K562 (cell line): ENCODE measurements around the gene RBBP4. TPM values are rescaled to one million over a fixed set of nuclear protein-coding genes. Genes with fewer than 3 reads are reported as not detected.
A peak's percentile ranks its signal among the peaks of the same experiment; 100 is the strongest.

Experiments
- ATF1 ChIP-seq, 2 experiments: fragments of 450-650 bp in 1 of 2; IDR thresholded peaks; 2 replicates each; pipeline ENCODE4 v1.6.1; 2016; ENCODE audit warnings: missing compliant biosample characterization in 1 of 2, missing genetic modification characterization in 1 of 2
- ATF7 ChIP-seq: fragments of 450-650 bp; IDR thresholded peaks from 2 replicates; pipeline ENCODE4 v1.7.1; 2014; ENCODE audit warnings: mild to moderate bottlenecking, moderate library complexity
- FOXJ3 ChIP-seq: sonication (generic); formaldehyde crosslinking; IDR thresholded peaks from 2 replicates; pipeline ENCODE4 v1.4.0; 2020; ENCODE audit warnings: mild to moderate bottlenecking, missing genetic modification reagents
- JUND ChIP-seq, 2 experiments: IDR thresholded peaks; 2 replicates in 1 of 2; 3 replicates in 1 of 2; pipeline ENCODE4 v1.6.1; 2011; ENCODE audit warnings: borderline replicate concordance in 2 of 2, low read depth in 2 of 2, low read length in 2 of 2, improper control_type of control experiment in 1 of 2, missing biosample characterization in 1 of 2, missing genetic modification characterization in 1 of 2, missing genetic modification reagents in 1 of 2
- STAG1 ChIP-seq: sonication (generic); formaldehyde crosslinking; IDR thresholded peaks from 2 replicates; pipeline ENCODE4 v1.5.0; 2020; ENCODE audit warnings: missing genetic modification reagents, borderline replicate concordance
- TAF15 ChIP-seq: fragments of 200-400 bp; formaldehyde crosslinking; IDR thresholded peaks from 2 replicates; pipeline ENCODE4 v1.6.1; 2017; ENCODE audit warnings: mild to moderate bottlenecking, low read depth, low read length, moderate library complexity
- XRCC4 ChIP-seq: IDR thresholded peaks from one replicate; pipeline ENCODE4 v1.6.1; 2011; ENCODE audit not compliant: insufficient read depth, insufficient read length; ENCODE audit errors: extremely low read depth
- ZNF512 ChIP-seq: IDR thresholded peaks from 2 replicates; pipeline ENCODE4 v1.6.1; 2016; ENCODE audit warnings: missing genetic modification characterization, missing compliant biosample characterization
- polyA plus RNA-seq, 8 experiments: library from polyadenylated mRNA; depleted of rRNA in 4 of 8; stranded (reverse) in 5 of 8; unstranded in 3 of 8; fragments of >200 nt; fragmentation: Nextera tagmentation in 2 of 8; fragmentation: Illumina TruSeq in 1 of 8; extraction: Ambion mirVana in 2 of 8; extraction: Trizol in 1 of 8; gene quantifications; 2 replicates each; pipeline versions ENCODE4 v1.2.1 to v1.2.3, GENCODE V29; 2011 to 2014; ENCODE audit warnings: inconsistent platforms in 1 of 8, missing spikeins in 1 of 8
- total RNA-seq, 7 experiments: library from RNA; depleted of rRNA in 6 of 7; stranded (reverse); fragments of >200 nt in 6 of 7; fragmentation: Illumina TruSeq in 2 of 7; extraction: Trizol in 2 of 7; gene quantifications; 2 replicates each; pipeline versions ENCODE4 v1.2.1 to v1.2.3, GENCODE V29; 2011 to 2021; ENCODE audit warnings: low replicate concordance in 1 of 7
- TF ChIP-seq, protein P1 (sequence below): fragments of 450-650 bp; formaldehyde crosslinking; IDR thresholded peaks from 2 replicates; pipeline ENCODE4 v1.4.0; 2022; ENCODE audit warnings: missing genetic modification characterization
- TF ChIP-seq, protein P2 (sequence below): fragments of 450-650 bp; formaldehyde crosslinking; IDR thresholded peaks from 2 replicates; pipeline ENCODE4 v1.4.0; 2020; ENCODE audit warnings: mild to moderate bottlenecking, moderate library complexity
- TF ChIP-seq, protein P3 (sequence below): fragments of 250-450 bp; sonication (Bioruptor Pico); IDR thresholded peaks from 2 replicates; pipeline ENCODE4 v1.5.0; 2021

The RBBP4 gene
- total and polyA plus RNA-seq, 9 of the 15 experiments (the other 6 are each of a cell fraction or from before 2014, with no cell fraction given) = 185 to 409 (median 259) TPM

- TF ChIP-seq, protein P1, sequence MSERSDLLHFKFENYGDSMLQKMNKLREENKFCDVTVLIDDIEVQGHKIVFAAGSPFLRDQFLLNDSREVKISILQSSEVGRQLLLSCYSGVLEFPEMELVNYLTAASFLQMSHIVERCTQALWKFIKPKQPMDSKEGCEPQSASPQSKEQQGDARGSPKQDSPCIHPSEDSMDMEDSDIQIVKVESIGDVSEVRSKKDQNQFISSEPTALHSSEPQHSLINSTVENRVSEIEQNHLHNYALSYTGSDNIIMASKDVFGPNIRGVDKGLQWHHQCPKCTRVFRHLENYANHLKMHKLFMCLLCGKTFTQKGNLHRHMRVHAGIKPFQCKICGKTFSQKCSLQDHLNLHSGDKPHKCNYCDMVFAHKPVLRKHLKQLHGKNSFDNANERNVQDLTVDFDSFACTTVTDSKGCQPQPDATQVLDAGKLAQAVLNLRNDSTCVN (CRISPR knock-in tag) = no peak
- TF ChIP-seq FOXJ3 (CRISPR knock-in tag) = no peak
- peak; percentile 88 for TF ChIP-seq ATF7
- no peak for TF ChIP-seq ATF1 (CRISPR knock-in tag; IDR thresholded peaks at IDR 0.05)
- TF ChIP-seq ATF1 (tag; IDR thresholded peaks at IDR 0.05) = peak; percentile 42
- TF ChIP-seq, protein P2, sequence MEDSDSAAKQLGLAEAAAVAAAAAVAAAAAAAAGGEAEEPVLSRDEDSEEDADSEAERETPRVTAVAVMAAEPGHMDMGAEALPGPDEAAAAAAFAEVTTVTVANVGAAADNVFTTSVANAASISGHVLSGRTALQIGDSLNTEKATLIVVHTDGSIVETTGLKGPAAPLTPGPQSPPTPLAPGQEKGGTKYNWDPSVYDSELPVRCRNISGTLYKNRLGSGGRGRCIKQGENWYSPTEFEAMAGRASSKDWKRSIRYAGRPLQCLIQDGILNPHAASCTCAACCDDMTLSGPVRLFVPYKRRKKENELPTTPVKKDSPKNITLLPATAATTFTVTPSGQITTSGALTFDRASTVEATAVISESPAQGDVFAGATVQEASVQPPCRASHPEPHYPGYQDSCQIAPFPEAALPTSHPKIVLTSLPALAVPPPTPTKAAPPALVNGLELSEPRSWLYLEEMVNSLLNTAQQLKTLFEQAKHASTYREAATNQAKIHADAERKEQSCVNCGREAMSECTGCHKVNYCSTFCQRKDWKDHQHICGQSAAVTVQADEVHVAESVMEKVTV (CRISPR knock-in tag) = no peak
- TF ChIP-seq XRCC4 = no peak
- no peak for TF ChIP-seq STAG1 (CRISPR knock-in tag)
- 0 out of 2 replicates have a peak, but pooled peaks have one; percentile 57 for TF ChIP-seq TAF15
- TF ChIP-seq ZNF512 (tag) = no peak
- no peak for TF ChIP-seq JUND (IDR thresholded peaks at IDR 0.05; ENCODE audit: borderline replicate concordance, low read depth, low read length)
- TF ChIP-seq JUND (tag; IDR thresholded peaks at IDR 0.05; ENCODE audit: borderline replicate concordance, low read depth, low read length) = peak; percentile 37; the same call in 1 of the 3 replicates
- TF ChIP-seq, protein P3, sequence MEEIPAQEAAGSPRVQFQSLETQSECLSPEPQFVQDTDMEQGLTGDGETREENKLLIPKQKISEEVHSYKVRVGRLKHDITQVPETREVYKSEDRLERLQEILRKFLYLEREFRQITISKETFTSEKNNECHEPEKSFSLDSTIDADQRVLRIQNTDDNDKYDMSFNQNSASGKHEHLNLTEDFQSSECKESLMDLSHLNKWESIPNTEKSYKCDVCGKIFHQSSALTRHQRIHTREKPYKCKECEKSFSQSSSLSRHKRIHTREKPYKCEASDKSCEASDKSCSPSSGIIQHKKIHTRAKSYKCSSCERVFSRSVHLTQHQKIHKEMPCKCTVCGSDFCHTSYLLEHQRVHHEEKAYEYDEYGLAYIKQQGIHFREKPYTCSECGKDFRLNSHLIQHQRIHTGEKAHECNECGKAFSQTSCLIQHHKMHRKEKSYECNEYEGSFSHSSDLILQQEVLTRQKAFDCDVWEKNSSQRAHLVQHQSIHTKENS (CRISPR knock-in tag) = no peak
These were observed 45.1 kb upstream of the RBBP4 start (continued) for GRCh38 chr1:32605711-32606424.
